Heart left ventricle (tissue), 16 donors: Measurements from ENCODE around the gene NRAP. TPM values are rescaled to one million over a fixed set of nuclear protein-coding genes. Genes with fewer than 3 reads are reported as not detected.

Source experiments
- ATAC-seq, 4 donors: fragments of 200-7000 bp; cut with Tn5 transposase; one replicate each; pipeline ENCODE4 v1.9.1; 2020 to 2022; ENCODE audit warnings: moderate library complexity in 4 of 4, mild to moderate bottlenecking in 3 of 4, moderate number of reproducible peaks in 1 of 4
- DNase-seq, 5 donors: peaks; one replicate each; pipeline ENCODE4 v3.0.0-alpha.2; 2020
- H3K27ac ChIP-seq, 12 donors: fragments of 200-600 bp; sonication (generic) in 4 of 12; one replicate each; pipeline versions ENCODE4 v1.5.0 to v1.8.0; 2016 to 2022; ENCODE audit warnings: mild to moderate bottlenecking in 2 of 12
- H3K27me3 ChIP-seq, 9 donors: fragments of 200-600 bp; sonication (generic) in 2 of 9; one replicate each; pipeline versions ENCODE4 v1.5.1 to v1.8.0; 2016 to 2022; ENCODE audit warnings: mild to moderate bottlenecking in 3 of 9
- H3K36me3 ChIP-seq, 9 donors: fragments of 200-600 bp; sonication (generic) in 2 of 9; one replicate each; pipeline versions ENCODE4 v1.5.0 to v1.8.0; 2018 to 2022; ENCODE audit warnings: mild to moderate bottlenecking in 2 of 9
- H3K4me1 ChIP-seq, 12 donors: fragments of 200-600 bp; sonication (generic) in 4 of 12; one replicate each; pipeline versions ENCODE4 v1.5.0 to v1.8.0; 2016 to 2022; ENCODE audit warnings: mild to moderate bottlenecking in 3 of 12
- H3K4me3 ChIP-seq, 12 donors: fragments of 200-600 bp; sonication (generic) in 4 of 12; one replicate each; pipeline versions ENCODE4 v1.5.0 to v1.8.0; 2017 to 2022; ENCODE audit warnings: mild to moderate bottlenecking in 9 of 12, moderate library complexity in 4 of 12
- H3K9me3 ChIP-seq, 12 donors: fragments of 200-600 bp; sonication (generic) in 4 of 12; one replicate each; pipeline versions ENCODE4 v1.5.0 to v1.8.0; 2016 to 2022; ENCODE audit warnings: mild to moderate bottlenecking in 1 of 12
- POLR2A ChIP-seq, 2 donors: fragments of 450-650 bp; IDR thresholded peaks; one replicate each; pipeline ENCODE4 v1.6.1; 2017; ENCODE audit warnings: antibody characterized with exemption in 2 of 2, mild to moderate bottlenecking in 2 of 2, moderate library complexity in 2 of 2
- WGBS, 4 donors: extraction: QIAGEN DNeasy Blood & Tissue Kit in 2 of 4; methylation state at CpG; one replicate each; pipeline versions ENCODE4 v1.1.5 to v1.1.7; 2013 to 2018; 5-methylcytosine and 5-hydroxymethylcytosine counted together
- intact Hi-C, 10 donors: fragments of 100-400 bp; cut with DNase I; formaldehyde crosslinking; loops; one replicate each; pipeline versions ENCODE4 v1.11.1 to v1.14.2; 2022
- polyA plus RNA-seq, 2 donors: library from polyadenylated mRNA; stranded (reverse); fragments of 200-250 nt; gene quantifications; one replicate each; pipeline ENCODE4 v1.2.3, GENCODE V29; 2013
- total RNA-seq, 9 donors: library from RNA; depleted of rRNA in 2 of 9; stranded (reverse); fragments of >200 nt in 2 of 9; fragmentation: NEBNext Ultra II Directional in 3 of 9; extraction: Animal tissue kit (Norgen Biotek cat#: 25700) in 3 of 9; gene quantifications; one replicate each; pipeline versions ENCODE4 v1.1.0 to v1.2.4, GENCODE V29; 2016 to 2023
- TF ChIP-seq, protein P1 (sequence below), 12 donors: fragments of 200-600 bp; sonication (generic) in 4 of 12; IDR thresholded peaks; one replicate each; pipeline versions ENCODE4 v1.5.0 to v1.8.0; 2018 to 2022; ENCODE audit warnings: antibody characterized with exemption in 12 of 12, mild to moderate bottlenecking in 5 of 12
- donor health status: ischemic (EF 13 %, LVEDD 7.1; RV severe dilation, severe dysfunction).
- donor health status: healthy with polysubstance abuse.
- donor health status: DM: no; HTN: yes; CAD: no.
- donor health status: DM: no; HTN: no; CAD: no.
- donor health status: ischemic (EF 25% LVEDD 6.9; RV normal size, moderate dysfunction).
- donor health status: ischemic (EF 25% LVEDD 5.7; RV mildly dilated, moderate dysfunction).
- donor health status: healthy.
- donor health status: DM: yes; HTN: yes; CAD: no.
- donor health status: ischemic (EF 35%, LVEDD 5.7; RV mildly dilated, moderate dysfunction).
- donor health status: nonischemic (EF 11% LVEDD 7.7; RV severe dilation, severe dysfunction).
- donor health status: DM: yes; HTN: yes; CAD: no.
- donor health status: PGD.
- donor health status: ischemic (EF 29% LVEDD 5.4; RV normal size, mild dysfunction).
- donor health status: nonischemic (EF 23%, LVEDD 6.1; RV moderate dilation, normal function).

The NRAP gene
- total and polyA plus RNA-seq, 11 donors: 278 to 2,789 (median 1,125) TPM

DNA sequence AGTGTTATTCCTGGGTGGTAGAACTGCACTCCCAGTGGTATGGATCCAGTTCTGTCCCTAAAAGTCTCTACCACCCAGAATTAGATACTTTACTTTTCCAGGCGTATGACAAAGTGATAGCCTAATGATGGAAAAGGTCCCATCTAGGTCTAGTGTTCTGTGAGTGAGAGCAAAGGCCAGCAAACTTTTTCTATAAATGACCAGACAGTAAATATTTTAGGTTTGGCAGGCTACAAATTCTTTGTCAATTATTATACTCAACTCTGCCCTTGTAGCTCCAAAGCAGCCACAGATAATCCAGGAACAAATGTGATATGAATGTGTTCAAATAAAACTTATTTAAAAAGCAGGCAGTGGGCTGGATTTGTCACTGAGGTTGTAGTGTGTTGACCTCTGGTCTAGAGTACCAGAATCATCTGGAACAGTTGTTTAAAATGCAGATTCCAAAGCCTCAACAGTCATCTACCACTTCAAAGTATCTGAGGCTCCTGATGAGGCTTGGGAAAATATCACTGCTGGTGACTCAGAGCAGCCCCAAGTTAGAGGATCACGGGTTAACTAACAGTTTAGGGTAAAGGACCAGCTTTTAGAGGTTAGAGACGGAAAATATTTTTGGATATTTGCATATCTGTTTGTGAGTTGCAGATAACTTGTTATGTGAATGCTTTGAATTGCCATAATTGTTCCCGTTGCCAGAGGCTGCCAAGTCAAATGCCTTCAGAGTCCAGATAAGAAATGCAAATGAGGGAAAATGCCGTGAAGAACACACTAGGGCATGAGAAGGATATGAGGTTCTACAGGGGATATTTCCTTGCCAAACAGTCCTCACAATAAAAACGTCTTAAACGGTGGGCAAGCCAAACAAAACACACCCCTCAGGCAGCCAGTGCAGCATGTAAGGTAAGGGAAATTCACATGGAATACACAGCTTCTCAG lies 19.4 kb downstream of the NRAP start:
- H3K27ac ChIP-seq: peak overlapping the region; percentile 6 to 91 (median 77)
- H3K4me1 ChIP-seq: peaks cover 3 to 83% (median 34%) of the 10 kb centered on the region in 12 donors
- intact Hi-C loops: no loop called here
- 11 to 21% (median 16%) methylated on average over 7 of the region's 7 CpGs for WGBS, 4 donors
- peaks cover 0 to 73% (median 0%) of the 10 kb centered on the region in 9 donors for H3K36me3 ChIP-seq
- no peak overlapping the region for H3K4me3 ChIP-seq
- peak; percentile 32 to 45 (median 40) for ATAC-seq
- H3K9me3 ChIP-seq: no peaks in the 10 kb centered on the region
- H3K27me3 ChIP-seq: no peaks in the 10 kb centered on the region
- DNase-seq: no peak
- TF ChIP-seq POLR2A (IDR thresholded peaks at IDR 0.05): no peak

DNA sequence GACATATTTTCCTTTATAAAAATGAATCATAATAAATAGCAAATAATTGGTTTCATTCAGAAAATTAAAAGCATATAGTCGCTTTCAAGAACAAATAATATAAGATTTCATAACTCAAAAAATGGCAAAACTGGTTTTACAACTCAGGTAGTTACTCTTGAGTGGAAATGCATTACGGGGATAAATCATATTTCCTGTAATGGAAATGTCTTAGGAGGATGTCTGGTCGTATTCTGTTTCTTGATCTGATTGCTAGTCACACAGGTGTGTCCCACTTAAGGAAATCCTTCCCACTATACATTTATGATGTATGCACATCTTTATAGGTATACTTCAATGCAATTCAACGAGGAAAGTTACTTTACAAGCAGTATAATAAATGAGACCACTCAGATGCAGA lies 20.7 kb downstream of the NRAP start:
- no peak for TF ChIP-seq POLR2A (IDR thresholded peaks at IDR 0.05)
- TF ChIP-seq, protein P1, sequence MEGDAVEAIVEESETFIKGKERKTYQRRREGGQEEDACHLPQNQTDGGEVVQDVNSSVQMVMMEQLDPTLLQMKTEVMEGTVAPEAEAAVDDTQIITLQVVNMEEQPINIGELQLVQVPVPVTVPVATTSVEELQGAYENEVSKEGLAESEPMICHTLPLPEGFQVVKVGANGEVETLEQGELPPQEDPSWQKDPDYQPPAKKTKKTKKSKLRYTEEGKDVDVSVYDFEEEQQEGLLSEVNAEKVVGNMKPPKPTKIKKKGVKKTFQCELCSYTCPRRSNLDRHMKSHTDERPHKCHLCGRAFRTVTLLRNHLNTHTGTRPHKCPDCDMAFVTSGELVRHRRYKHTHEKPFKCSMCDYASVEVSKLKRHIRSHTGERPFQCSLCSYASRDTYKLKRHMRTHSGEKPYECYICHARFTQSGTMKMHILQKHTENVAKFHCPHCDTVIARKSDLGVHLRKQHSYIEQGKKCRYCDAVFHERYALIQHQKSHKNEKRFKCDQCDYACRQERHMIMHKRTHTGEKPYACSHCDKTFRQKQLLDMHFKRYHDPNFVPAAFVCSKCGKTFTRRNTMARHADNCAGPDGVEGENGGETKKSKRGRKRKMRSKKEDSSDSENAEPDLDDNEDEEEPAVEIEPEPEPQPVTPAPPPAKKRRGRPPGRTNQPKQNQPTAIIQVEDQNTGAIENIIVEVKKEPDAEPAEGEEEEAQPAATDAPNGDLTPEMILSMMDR (IDR thresholded peaks at IDR 0.05): no peak
- no peaks in the 10 kb centered on the region for H3K27me3 ChIP-seq
- WGBS, 4 donors: 78 to 82% (median 79%) methylated on average over 4 of the region's 4 CpGs
- H3K4me3 ChIP-seq: no peak overlapping the region
- H3K36me3 ChIP-seq: peaks cover 0 to 78% (median 0%) of the 10 kb centered on the region in 9 donors
- peak overlapping the region in 9 of 12 donors; percentile 69 to 91 (median 80) for H3K27ac ChIP-seq
- no peak for ATAC-seq
- H3K4me1 ChIP-seq: peaks cover 0 to 74% (median 34%) of the 10 kb centered on the region in 12 donors
- no peak for DNase-seq
- intact Hi-C loops: no loop called here
- no peaks in the 10 kb centered on the region for H3K9me3 ChIP-seq

DNA sequence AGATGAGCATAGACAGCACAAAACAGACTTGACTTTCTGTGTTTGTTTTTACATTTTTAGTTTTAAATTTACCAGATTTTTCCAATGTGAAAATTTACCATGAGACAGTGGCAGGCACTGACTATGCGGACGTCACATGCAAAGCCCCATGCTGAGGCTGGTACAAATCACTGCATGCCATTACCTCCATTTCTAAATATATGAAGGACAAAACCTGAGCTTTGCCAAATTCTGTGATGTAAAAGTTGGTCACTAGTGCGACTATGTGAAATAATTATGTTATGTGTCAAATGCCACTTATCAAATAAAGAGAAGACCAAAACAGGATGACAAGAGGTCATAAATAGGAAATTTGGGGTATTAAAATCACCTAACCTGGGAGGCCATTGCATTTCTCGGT lies 22.1 kb downstream of the NRAP start:
- intact Hi-C loops: no loop called here
- peak overlapping the region in 9 of 12 donors; percentile 5 to 91 (median 80) for H3K27ac ChIP-seq

DNA sequence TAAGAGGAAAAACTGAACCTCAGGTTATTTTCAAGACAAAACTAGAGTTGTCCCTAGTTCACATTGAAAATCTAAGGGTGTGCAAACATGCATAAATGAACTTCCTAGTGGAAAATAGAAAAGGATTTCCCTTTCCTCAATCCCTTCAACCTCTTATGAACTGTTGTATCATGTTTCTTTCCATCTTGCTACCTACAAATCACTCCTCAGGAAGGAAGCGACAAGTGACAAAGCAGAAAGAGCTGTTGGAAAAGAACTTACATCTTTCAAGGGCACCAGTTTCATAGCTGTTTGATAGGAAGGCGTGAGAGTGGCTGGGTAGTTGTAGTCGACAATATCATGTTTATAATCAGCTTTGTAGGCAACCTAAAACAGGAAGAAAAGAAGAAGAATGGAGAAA lies 23.9 kb downstream of the NRAP start:
- Histone ChIP-seq H3K4me3 (no peak overlapping the region), H3K36me3 (peaks cover 0 to 84% (median 9%) of the 10 kb centered on the region in 9 donors), H3K27me3 (peaks cover 0 to 2% (median 0%) of the 10 kb centered on the region in 9 donors), H3K27ac (peak overlapping the region in 4 of 12 donors; percentile 33 to 91 (median 80)), H3K4me1 (peaks cover 0 to 57% (median 19%) of the 10 kb centered on the region in 12 donors), H3K9me3 (no peaks in the 10 kb centered on the region)
- WGBS, 4 donors: 44 to 55% (median 53%) methylated on average over 3 of the region's 3 CpGs
- no peak for ATAC-seq
- DNase-seq: no peak
- intact Hi-C loops: no loop called here
- TF ChIP-seq POLR2A (IDR thresholded peaks at IDR 0.05): no peak

More for the DNA sequence above, 22.1 kb downstream of the NRAP start:
- H3K27me3 ChIP-seq: no peaks in the 10 kb centered on the region
- peaks cover 0 to 64% (median 26%) of the 10 kb centered on the region in 12 donors for H3K4me1 ChIP-seq
- no peak overlapping the region for H3K4me3 ChIP-seq
- peaks cover 0 to 80% (median 5%) of the 10 kb centered on the region in 9 donors for H3K36me3 ChIP-seq
- no peak for DNase-seq
- TF ChIP-seq, protein P1 (IDR thresholded peaks at IDR 0.05): no peak
- TF ChIP-seq POLR2A (IDR thresholded peaks at IDR 0.05): no peak
- ATAC-seq: no peak
- 57 to 72% (median 67%) methylated on average over 4 of the region's 4 CpGs for WGBS, 4 donors
- no peaks in the 10 kb centered on the region for H3K9me3 ChIP-seq

DNA sequence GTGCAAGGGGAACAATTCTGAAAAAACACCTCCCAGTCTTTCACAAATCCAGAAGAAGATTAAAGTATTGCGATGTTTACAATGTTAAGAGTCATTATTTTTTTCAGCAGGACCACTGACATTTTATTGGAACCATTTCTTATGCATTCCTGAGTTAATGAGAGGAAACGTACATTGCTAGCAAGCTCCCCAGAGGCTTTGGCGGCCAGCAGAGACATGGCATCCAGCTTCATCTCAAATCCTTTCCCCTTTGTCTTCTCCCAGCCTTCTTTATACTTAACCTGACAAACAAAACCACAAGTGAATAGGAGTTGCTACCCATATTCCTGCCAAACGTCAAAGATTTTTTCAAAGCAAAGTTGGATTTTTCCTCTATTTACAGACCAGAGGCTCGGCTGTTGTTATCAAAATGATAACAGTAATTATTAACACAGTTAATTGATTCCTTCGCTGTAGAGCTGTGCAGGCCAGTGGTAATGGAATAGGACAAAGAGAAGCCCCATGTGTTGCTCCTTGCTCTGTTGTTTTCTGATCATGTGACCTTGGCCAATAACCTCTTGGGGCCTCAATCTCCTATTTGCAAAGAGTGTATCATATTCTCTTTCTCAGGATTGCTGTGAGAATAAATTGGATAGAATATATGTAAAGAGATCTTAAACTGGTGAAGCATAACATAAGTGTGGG lies 32.0 kb downstream of the NRAP start:
- 38 to 49% (median 44%) methylated on average over 6 of the region's 6 CpGs for WGBS, 4 donors
- Histone ChIP-seq H3K4me1 (peaks cover 0 to 71% (median 15%) of the 10 kb centered on the region in 12 donors), H3K27ac (peak overlapping the region in 7 of 12 donors; percentile 1 to 92 (median 15)), H3K4me3 (no peak overlapping the region), H3K9me3 (no peaks in the 10 kb centered on the region), H3K36me3 (peaks cover 0 to 86% (median 15%) of the 10 kb centered on the region in 9 donors), H3K27me3 (peaks cover 0 to 2% (median 0%) of the 10 kb centered on the region in 9 donors)
- ATAC-seq (no peak), DNase-seq (no peak)
- intact Hi-C loops: no loop called here
- TF ChIP-seq POLR2A (IDR thresholded peaks at IDR 0.05): no peak
- TF ChIP-seq, protein P1 (IDR thresholded peaks at IDR 0.05): no peak
